A549 treated with AZD9567 at 1 μM for 4 hours (cell line): ENCODE results near the gene ZSWIM6. TPM values are rescaled to one million over a fixed set of nuclear protein-coding genes. Genes with fewer than 3 reads are reported as not detected.

Source experiments
- total RNA-seq: library from RNA; stranded (reverse); fragments of 200-300 nt; extraction: Qiagen RNA extraction; gene quantifications from 5 replicates; pipeline ENCODE4 v1.2.3, GENCODE V29; 2022; ENCODE audit not compliant: insufficient read depth

The ZSWIM6 gene
- 4.9 to 5.9 TPM (median 5.6 TPM) in 5 replicates for total RNA-seq

GRCh38 chr5:61331407-61332357 is at the start of gene ZSWIM6:
Gene ZSWIM6, plus strand, starts transcription at chr5:61332258. Its CDS starts 15 bp downstream, at chr5:61332273.

Other genes starting within 250 kb of the ZSWIM6 start
- 65.2 to 118 TPM (median 67.1 TPM) in 5 replicates for gene SMIM15, start 169.8 kb upstream of the ZSWIM6 start, total RNA-seq